ENCODE measurements around the gene NAPSA. TPM values are rescaled to one million over a fixed set of nuclear protein-coding genes. Genes with fewer than 3 reads are reported as not detected.
"Not testable (repeated sequence)": the region's sequence is repeated elsewhere in the genome, so short reads cannot be mapped to it uniquely, and the experiment has no call there.

Gene NAPSA
- total RNA-seq, 1 donor from 2014 or later = 1.6 TPM

- TF ChIP-seq CTCF (IDR thresholded peaks at IDR 0.05) = no peak
- no peaks in the 10 kb centered on the region for H3K9me3 ChIP-seq
- H3K27ac ChIP-seq = no peak overlapping the region
- no peak overlapping the region for H3K4me3 ChIP-seq
- no peak for DNase-seq (ENCODE audit: low spot score in 2 of 2)
- H3K36me3 ChIP-seq = peaks cover 9 to 16% of the 10 kb centered on the region in 2 donors
- H3K27me3 ChIP-seq = no peaks in the 10 kb centered on the region
- intact Hi-C loops (cut with DNase I) = no loop called here
- H3K4me1 ChIP-seq = no peaks in the 10 kb centered on the region
Measured at GRCh38 chr19:50399368-50399745, 33.9 kb upstream of the NAPSA start.

GRCh38 chr19:50398675-50399367, 33.4 kb upstream of the NAPSA start:
- Histone ChIP-seq H3K36me3 (peaks cover 9 to 16% of the 10 kb centered on the region in 2 donors), H3K4me3 (no peak overlapping the region), H3K27me3 (no peaks in the 10 kb centered on the region), H3K4me1 (no peaks in the 10 kb centered on the region), H3K9me3 (no peaks in the 10 kb centered on the region), H3K27ac (no peak overlapping the region)
- TF ChIP-seq CTCF (IDR thresholded peaks at IDR 0.05) = no peak
- intact Hi-C loops (cut with DNase I) = no loop called here
- no peak for DNase-seq (ENCODE audit: low spot score in 2 of 2)

GRCh38 chr19:50394017-50394416, 28.6 kb upstream of the NAPSA start:
- Histone ChIP-seq H3K27me3 (no peaks in the 10 kb centered on the region), H3K4me1 (no peaks in the 10 kb centered on the region), H3K9me3 (no peaks in the 10 kb centered on the region), H3K4me3 (no peak overlapping the region), H3K27ac (no peak overlapping the region), H3K36me3 (peaks cover 0 to 3% of the 10 kb centered on the region in 2 donors)
- no peak for TF ChIP-seq CTCF (IDR thresholded peaks at IDR 0.05)
- no peak for DNase-seq (ENCODE audit: low spot score in 2 of 2)
- intact Hi-C loops (cut with DNase I) = no loop called here

GRCh38 chr19:50393589-50393988, 28.1 kb upstream of the NAPSA start:
- H3K4me3 ChIP-seq = no peak overlapping the region
- H3K36me3 ChIP-seq = no peaks in the 10 kb centered on the region
- no peaks in the 10 kb centered on the region for H3K4me1 ChIP-seq
- DNase-seq (ENCODE audit: low spot score in 2 of 2) = no peak
- no peak for TF ChIP-seq CTCF (IDR thresholded peaks at IDR 0.05)
- H3K9me3 ChIP-seq = no peaks in the 10 kb centered on the region
- intact Hi-C loops (cut with DNase I) = no loop called here
- no peak overlapping the region for H3K27ac ChIP-seq
- H3K27me3 ChIP-seq = no peaks in the 10 kb centered on the region

- Histone ChIP-seq H3K4me1 (no peaks in the 10 kb centered on the region), H3K27me3 (no peaks in the 10 kb centered on the region), H3K9me3 (no peaks in the 10 kb centered on the region), H3K36me3 (no peaks in the 10 kb centered on the region), H3K27ac (no peak overlapping the region), H3K4me3 (no peak overlapping the region)
- no peak for TF ChIP-seq CTCF (IDR thresholded peaks at IDR 0.05)
- DNase-seq (ENCODE audit: low spot score in 2 of 2) = no peak
- intact Hi-C loops (cut with DNase I) = no loop called here
Measured at GRCh38 chr19:50392759-50393158, 27.3 kb upstream of the NAPSA start.

GRCh38 chr19:50390952-50391351, 25.5 kb upstream of the NAPSA start:
- H3K4me1 ChIP-seq; DNase-seq (ENCODE audit: low spot score in 2 of 2); H3K9me3 ChIP-seq; H3K4me3 ChIP-seq; H3K27me3 ChIP-seq; H3K27ac ChIP-seq; intact Hi-C loops (cut with DNase I); H3K36me3 ChIP-seq: not testable (repeated sequence)

GRCh38 chr19:50390295-50390694, 24.9 kb upstream of the NAPSA start:
- H3K4me1 ChIP-seq; H3K27me3 ChIP-seq; H3K9me3 ChIP-seq; intact Hi-C loops (cut with DNase I); H3K4me3 ChIP-seq; DNase-seq (ENCODE audit: low spot score in 2 of 2); H3K27ac ChIP-seq; H3K36me3 ChIP-seq: not testable (repeated sequence)

Data from ascending aorta (tissue), 2 donors.